ENCODE data around the gene SSNA1.

DNA sequence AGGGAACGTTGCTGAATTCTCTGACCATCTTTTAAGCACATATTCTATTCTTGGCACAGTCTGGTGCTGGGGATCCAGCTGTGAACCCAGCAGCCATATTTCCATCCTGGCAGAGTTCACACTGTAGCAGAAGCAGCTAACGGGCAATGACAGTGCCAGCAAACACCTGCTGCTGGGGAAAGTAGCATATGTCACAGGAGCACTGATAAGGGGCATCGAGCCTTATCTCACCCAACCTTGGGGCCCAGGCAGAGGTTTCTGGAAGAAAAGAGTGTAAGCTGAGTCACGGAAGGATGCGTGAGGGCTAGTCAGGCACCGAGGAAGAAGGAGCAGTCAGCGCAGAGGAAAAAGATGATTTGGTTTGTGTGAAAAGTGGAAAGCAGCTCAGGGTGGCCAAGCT, 18.1 kb downstream of the SSNA1 start:
- no peak for TF ChIP-seq SUZ12 (IDR thresholded peaks at IDR 0.05; ENCODE audit: extremely low read depth, insufficient read depth, insufficient read length)
- no peak for TF ChIP-seq YY1 (IDR thresholded peaks at IDR 0.05; ENCODE audit: insufficient read depth, insufficient read length)
- TF ChIP-seq ZNF274 (IDR thresholded peaks at IDR 0.05; ENCODE audit: low read depth, low read length): no peak
